ENCODE results near the gene CD2AP.

DNA sequence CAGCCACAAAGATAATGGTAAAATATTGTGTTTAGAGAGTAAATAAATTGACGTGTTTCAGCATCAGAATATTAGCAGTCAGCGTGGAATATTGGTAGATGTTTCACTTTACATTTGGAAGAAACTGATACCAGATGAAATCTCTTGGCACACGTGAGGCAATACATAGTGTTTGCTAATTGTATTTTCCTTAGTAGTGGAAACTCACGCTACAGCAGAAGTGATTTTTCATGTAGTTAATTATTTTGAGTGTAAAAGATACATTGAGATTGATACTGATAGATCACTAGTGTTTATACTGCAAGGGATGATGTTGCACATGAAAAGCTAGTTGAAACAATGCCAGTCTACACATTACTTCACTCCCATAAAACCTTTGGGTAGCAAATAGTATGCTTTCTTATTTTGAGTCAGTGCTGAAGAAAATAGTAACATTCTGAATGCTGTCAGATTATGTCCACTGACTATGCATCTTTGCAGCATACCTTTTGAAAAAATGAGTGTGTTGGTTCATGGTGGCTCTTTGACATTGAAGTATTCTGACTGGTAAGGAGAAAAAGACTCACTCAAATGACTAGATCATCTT, 59.3 kb downstream of the CD2AP start:
- TF ChIP-seq, protein P1, sequence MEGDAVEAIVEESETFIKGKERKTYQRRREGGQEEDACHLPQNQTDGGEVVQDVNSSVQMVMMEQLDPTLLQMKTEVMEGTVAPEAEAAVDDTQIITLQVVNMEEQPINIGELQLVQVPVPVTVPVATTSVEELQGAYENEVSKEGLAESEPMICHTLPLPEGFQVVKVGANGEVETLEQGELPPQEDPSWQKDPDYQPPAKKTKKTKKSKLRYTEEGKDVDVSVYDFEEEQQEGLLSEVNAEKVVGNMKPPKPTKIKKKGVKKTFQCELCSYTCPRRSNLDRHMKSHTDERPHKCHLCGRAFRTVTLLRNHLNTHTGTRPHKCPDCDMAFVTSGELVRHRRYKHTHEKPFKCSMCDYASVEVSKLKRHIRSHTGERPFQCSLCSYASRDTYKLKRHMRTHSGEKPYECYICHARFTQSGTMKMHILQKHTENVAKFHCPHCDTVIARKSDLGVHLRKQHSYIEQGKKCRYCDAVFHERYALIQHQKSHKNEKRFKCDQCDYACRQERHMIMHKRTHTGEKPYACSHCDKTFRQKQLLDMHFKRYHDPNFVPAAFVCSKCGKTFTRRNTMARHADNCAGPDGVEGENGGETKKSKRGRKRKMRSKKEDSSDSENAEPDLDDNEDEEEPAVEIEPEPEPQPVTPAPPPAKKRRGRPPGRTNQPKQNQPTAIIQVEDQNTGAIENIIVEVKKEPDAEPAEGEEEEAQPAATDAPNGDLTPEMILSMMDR (IDR thresholded peaks at IDR 0.05; ENCODE audit: insufficient read depth, low read depth, low read length), result no peak
- no peak for TF ChIP-seq EZH2 (IDR thresholded peaks at IDR 0.05; ENCODE audit: insufficient read depth, low read length)
